ENCODE measurements around the gene USH1C.

Gene USH1C

DNA sequence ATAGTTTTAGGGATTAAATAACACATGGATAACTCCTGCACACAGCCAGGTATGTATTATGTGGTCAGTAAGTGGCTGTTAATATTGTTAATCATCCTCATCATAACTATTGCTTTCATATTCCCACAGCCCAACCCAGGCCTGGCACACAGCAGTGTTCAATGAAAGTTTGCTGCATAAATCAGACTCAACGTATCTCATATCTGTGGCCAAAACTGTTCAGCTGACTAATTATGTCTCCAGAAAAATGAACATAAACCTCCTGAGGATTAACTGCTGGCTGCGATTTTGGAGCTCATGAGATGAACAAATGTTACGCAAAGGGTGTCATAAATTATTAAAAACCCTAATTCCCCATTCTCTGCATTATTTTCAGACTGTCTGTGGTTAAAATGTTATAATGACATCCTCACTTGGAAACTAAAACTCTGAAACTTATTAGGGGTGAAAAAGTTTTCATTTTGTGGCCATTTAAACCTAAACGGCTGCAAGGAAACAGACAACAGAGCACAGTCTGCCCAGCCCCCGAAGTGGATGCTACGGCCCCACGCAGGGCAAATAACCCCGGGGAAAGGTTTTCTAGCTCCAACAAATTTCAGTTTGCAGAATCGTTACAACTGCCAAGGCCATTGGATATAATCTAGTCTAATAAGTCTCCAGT, 84.8 kb downstream of the USH1C start:
- no peak for DNase-seq

DNA sequence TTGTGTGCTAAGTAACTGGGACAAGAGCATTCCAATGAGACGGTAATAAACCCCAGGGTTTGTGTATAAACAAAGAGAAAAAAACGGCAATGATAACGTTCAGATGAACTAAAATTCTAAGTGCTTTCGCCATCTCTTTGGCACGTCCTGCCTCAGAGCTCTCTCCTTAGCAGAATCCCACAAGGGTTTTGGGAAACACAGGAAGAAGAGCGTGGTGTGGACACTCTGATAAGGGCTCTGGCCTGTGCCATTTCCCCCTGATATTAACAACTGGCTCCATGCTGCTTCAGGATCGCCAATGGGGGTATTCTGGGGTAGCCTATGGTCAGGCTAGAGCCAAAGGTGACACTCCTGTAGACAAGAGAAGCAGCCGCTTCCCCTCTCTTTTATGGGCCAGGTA, 85.9 kb downstream of the USH1C start:
- no peak for DNase-seq

DNA sequence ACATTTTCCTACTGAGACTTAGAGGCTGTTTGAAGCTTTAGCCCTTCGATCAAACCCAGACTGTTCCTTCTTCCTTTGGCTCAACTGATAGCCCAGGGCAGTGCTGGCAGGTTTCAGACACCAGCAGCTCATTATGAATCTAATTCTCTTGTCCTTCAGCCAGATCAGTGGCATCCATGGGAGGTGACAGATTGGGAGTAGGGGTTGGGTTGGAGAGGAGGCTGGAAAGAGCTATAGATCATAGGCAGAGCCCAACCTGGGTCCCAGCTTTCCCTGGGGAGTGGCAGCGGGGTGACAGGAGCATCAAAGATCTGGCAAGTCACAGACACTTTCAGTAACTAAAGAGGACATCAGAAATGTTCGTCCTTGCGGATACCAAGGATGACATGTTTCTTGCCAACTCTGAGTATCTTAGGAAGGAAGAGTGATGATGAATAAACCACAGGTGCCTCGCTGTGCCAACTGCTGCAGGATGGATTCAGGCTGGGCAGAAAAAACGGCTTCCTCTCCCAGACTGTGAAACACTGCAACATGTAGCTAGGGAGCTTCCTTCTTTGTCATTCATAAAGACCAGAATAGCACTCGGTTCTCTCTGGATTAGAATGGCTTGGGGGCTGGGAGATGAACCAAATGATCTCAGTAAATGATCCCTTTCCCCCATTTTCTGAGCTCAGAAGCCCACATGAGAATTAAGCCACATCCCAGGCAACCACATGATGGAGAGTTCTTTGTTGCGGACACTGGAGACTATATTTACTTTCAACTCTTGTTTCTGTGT, 86.6 kb downstream of the USH1C start:
- no peak for DNase-seq

DNA sequence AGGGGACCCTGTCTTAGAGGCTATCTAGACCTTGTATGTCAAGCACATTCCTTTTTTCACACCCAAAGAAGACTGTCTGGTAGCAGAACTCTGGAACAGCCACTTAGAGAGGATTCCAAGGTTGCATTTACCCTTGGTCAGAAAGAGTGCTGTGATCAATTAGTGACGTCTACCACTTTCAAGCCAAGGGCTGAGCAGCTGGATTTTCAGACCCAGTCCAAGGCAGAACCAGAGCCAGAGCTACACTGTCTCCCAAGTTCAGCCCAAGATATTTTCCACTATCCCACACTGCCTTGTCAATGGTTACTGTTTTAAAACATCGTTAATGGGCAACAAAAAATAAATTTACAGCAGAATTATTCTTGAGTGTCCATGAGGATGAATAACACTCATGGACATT, 91.5 kb downstream of the USH1C start:
- no peak for DNase-seq

DNA sequence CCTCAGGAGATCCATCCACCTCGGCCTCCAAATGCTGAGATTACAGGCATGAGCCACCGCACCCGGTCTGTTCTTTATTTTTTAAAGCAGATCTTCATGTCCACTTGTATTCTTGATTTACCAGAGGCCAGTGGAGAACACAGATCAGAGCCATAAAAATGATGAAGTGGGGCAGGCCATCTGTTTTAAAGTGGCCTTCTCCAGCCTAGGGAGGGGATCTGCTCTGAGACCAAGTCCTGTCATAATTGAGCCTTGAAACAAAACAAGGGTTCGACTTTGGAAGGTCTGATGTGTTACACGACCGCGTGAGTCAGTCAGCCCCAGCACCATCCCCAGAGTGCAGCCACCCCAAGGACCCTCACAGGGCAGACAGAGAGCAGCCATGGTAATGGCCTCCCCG, 95.1 kb downstream of the USH1C start:
- DNase-seq: no peak

DNA sequence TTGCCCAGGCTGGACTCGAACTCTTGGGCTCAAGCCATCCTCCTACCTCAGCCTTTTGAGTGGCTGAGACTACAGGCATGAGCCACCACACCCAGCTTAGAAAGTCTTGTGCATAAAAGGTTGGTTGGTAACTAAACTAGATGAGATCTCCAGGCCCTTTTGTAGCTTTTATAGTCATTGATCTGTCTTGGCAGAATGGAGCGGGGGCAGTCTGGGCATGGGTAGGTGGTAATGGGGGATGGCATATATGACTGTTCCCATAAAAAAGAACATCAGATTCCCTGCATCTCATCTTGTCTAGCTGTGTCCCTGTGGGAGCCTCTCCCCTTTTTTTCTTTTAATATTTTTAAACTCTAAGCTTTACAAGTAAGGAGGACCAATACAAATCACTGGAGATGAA, 97.7 kb downstream of the USH1C start:
- DNase-seq: no peak

- no peak for DNase-seq
These were observed 98.9 kb downstream of the USH1C start for GRCh38 chr11:17445240-17445795.

DNA sequence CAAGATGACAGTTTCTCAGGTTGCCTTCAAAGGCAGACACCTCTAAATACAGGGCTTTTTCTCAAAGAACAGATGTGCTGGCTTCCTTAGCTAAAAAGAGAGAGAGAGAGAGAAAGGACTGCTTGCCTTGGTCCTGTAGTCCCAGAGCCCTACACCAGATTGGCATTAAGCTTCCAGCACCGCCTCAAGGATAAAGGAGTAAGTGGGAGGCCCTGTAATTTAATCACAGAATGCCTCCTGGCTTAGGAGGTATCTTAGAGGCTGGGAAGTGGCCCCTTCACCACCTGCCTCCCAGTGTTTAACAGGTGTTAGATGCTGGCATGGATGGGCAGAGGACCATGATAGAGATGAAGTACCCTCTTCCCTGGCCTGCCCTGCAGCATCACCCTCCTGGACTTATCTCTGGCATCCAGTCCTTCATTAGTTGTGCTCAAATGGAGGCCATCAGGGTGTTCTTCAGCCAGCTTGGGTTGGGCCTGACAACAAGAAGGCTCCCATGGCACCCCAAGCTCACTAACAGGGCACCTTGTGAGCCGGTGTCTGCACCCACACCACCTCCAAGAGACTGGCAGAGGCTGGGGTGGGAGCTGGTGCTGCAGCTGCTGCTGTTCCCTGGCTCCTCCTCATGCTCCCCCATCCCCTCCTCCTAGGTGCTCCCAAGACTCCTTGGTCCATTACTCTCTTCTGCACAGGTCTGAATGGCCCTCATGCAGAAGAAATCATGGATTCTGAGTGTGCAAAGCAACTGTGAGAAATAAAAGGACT, 100.1 kb downstream of the USH1C start:
- no peak for DNase-seq

Data from COR-L47 (cell line).